NB4 (cell line): Measurements from ENCODE around the gene SLC34A1.
A peak's percentile ranks its signal among the peaks of the same experiment; 100 is the strongest.

Experiments used
- DNase-seq: peaks from one replicate; pipeline ENCODE4 v3.0.0; 2010; ENCODE audit warnings: low read depth
- H3K4me3 ChIP-seq: one replicate; pipeline ENCODE4 v1.5.1; 2011; ENCODE audit warnings: mild to moderate bottlenecking, low read depth, low read length, moderate library complexity
- CTCF ChIP-seq: IDR thresholded peaks from one replicate; pipeline ENCODE4 v1.5.1; 2012; ENCODE audit warnings: low read depth, low read length
- MAX ChIP-seq: IDR thresholded peaks from 2 replicates; pipeline ENCODE4 v1.6.1; 2011; ENCODE audit warnings: low read depth, low read length
- MYC ChIP-seq: IDR thresholded peaks from 2 replicates; pipeline ENCODE4 v1.6.1; 2011; ENCODE audit warnings: low read depth, low read length
- POLR2A ChIP-seq: IDR thresholded peaks from 2 replicates; pipeline ENCODE4 v1.6.1; 2011; ENCODE audit warnings: mild to moderate bottlenecking; ENCODE audit not compliant: insufficient read length; ENCODE audit errors: extremely low read depth

Gene SLC34A1

GRCh38 chr5:177367323-177367848 lies 16.8 kb upstream of the SLC34A1 start:
- no peak overlapping the region for H3K4me3 ChIP-seq
- TF ChIP-seq POLR2A (no peak), CTCF (no peak), MYC (no peak), MAX (no peak)
- DNase-seq = no peak

GRCh38 chr5:177367981-177368868 lies 16.0 kb upstream of the SLC34A1 start:
- TF ChIP-seq CTCF = no peak
- no peak for TF ChIP-seq MYC
- no peak for TF ChIP-seq POLR2A
- no peak for TF ChIP-seq MAX
- no peak for DNase-seq

GRCh38 chr5:177368869-177369644 lies 15.2 kb upstream of the SLC34A1 start:
- peak; percentile 34 for DNase-seq
- no peak overlapping the region for H3K4me3 ChIP-seq

More at GRCh38 chr5:177367981-177368868, 16.0 kb upstream of the SLC34A1 start:
- no peak overlapping the region for H3K4me3 ChIP-seq

GRCh38 chr5:177369645-177370440 lies 14.4 kb upstream of the SLC34A1 start:
- H3K4me3 ChIP-seq = no peak overlapping the region
- TF ChIP-seq MYC = no peak
- no peak for TF ChIP-seq POLR2A
- no peak for TF ChIP-seq MAX
- TF ChIP-seq CTCF = no peak
- DNase-seq = no peak

More at GRCh38 chr5:177368869-177369644, 15.2 kb upstream of the SLC34A1 start:
- TF ChIP-seq POLR2A = no peak
- peak; percentile 72 for TF ChIP-seq CTCF

GRCh38 chr5:177370488-177371119 lies 13.6 kb upstream of the SLC34A1 start:
- DNase-seq = peak; percentile 59
- no peak overlapping the region for H3K4me3 ChIP-seq
- no peak for TF ChIP-seq MYC
- no peak for TF ChIP-seq MAX
- TF ChIP-seq CTCF = peak; percentile 13
